Thymus (tissue), 11 donors: ENCODE measurements around the gene ZNF764. TPM values are rescaled to one million over a fixed set of nuclear protein-coding genes. Genes with fewer than 3 reads are reported as not detected.
"Not testable (repeated sequence)": the region's sequence is repeated elsewhere in the genome, so short reads cannot be mapped to it uniquely, and the experiment has no call there.

Source experiments
- DNase-seq, 9 donors: peaks; one replicate each; pipeline ENCODE4 v3.0.0-alpha.2; 2013; ENCODE audit warnings: low spot score in 9 of 9, low read depth in 6 of 9, missing footprints in 1 of 9
- H3K27ac ChIP-seq, 2 donors: one replicate each; pipeline ENCODE4 v1.5.1; 2013; ENCODE audit warnings: control low read depth in 1 of 2, low read depth in 1 of 2, low read length in 1 of 2, mild to moderate bottlenecking in 1 of 2, moderate library complexity in 1 of 2
- H3K27me3 ChIP-seq, 2 donors: one replicate each; pipeline ENCODE4 v1.5.1; 2013; ENCODE audit warnings: low read length in 1 of 2; ENCODE audit not compliant: control insufficient read depth in 2 of 2, insufficient read depth in 1 of 2
- H3K36me3 ChIP-seq, 2 donors: one replicate each; pipeline ENCODE4 v1.5.1; 2013; ENCODE audit warnings: low read length in 1 of 2, mild to moderate bottlenecking in 1 of 2, moderate library complexity in 1 of 2; ENCODE audit not compliant: control insufficient read depth in 2 of 2, insufficient read depth in 2 of 2
- H3K4me1 ChIP-seq, 2 donors: one replicate each; pipeline ENCODE4 v1.5.1; 2013; ENCODE audit warnings: low read length in 2 of 2; ENCODE audit not compliant: control insufficient read depth in 2 of 2, insufficient read depth in 2 of 2
- H3K4me3 ChIP-seq, 2 donors: one replicate each; pipeline ENCODE4 v1.5.1; 2013; ENCODE audit warnings: low read length in 2 of 2, control low read depth in 1 of 2, mild to moderate bottlenecking in 1 of 2
- H3K9me3 ChIP-seq, 2 donors: one replicate each; pipeline ENCODE4 v1.5.1; 2013; ENCODE audit warnings: low read length in 1 of 2, mild to moderate bottlenecking in 1 of 2; ENCODE audit not compliant: control insufficient read depth in 2 of 2, insufficient read depth in 1 of 2
- WGBS: extraction: QIAGEN DNeasy Blood & Tissue Kit; methylation state at CpG from one replicate; pipeline ENCODE4 v1.1.7; 2013; 5-methylcytosine and 5-hydroxymethylcytosine counted together
- polyA plus RNA-seq: library from polyadenylated mRNA; stranded (reverse); fragments of 200-250 nt; gene quantifications from one replicate; pipeline ENCODE4 v1.2.3, GENCODE V29; 2013
- total RNA-seq: library from RNA; stranded (reverse); fragments of 120-200 nt; gene quantifications from one replicate; pipeline ENCODE4 v1.2.4, GENCODE V29; 2013
- donor health status: healthy.

Gene ZNF764
- total and polyA plus RNA-seq, 2 donors, result 5.7 to 8.3 TPM

- Histone ChIP-seq H3K27ac (peak overlapping the region; percentile 85 to 93), H3K4me1 (peaks cover 5 to 26% of the 10 kb centered on the region in 2 donors), H3K36me3 (peaks cover 14 to 19% of the 10 kb centered on the region in 2 donors), H3K9me3 (no peaks in the 10 kb centered on the region), H3K27me3 (peaks cover 6 to 16% of the 10 kb centered on the region in 2 donors), H3K4me3 (peak overlapping the region; percentile 61 to 76)
- under 1% methylated on average over 79 of the region's 79 CpGs for WGBS
- peak; percentile 43 to 88 (median 69) for DNase-seq
Observed at GRCh38 chr16:30526823-30527634, 31.1 kb downstream of the ZNF764 start.

GRCh38 chr16:30526137-30526822, 31.9 kb downstream of the ZNF764 start, which contains the start of gene ZNF768:
ZNF768 (minus strand) TSS chr16:30526566; CDS start chr16:30526413, 153 bp downstream.
- DNase-seq, result peak in 2 of 9 donors; percentile 27 to 28
- Histone ChIP-seq H3K36me3 (peaks cover 19 to 26% of the 10 kb centered on the region in 2 donors), H3K4me3 (peak within 1 kb of the TSS; percentile 61 to 76), H3K27me3 (peaks cover 6 to 16% of the 10 kb centered on the region in 2 donors), H3K4me1 (peaks cover 5 to 26% of the 10 kb centered on the region in 2 donors), H3K9me3 (no peaks in the 10 kb centered on the region), H3K27ac (peak within 1 kb of the TSS; percentile 85 to 93)
- 1% methylated on average over 73 of the region's 73 CpGs for WGBS

GRCh38 chr16:30525844-30526136, 32.4 kb downstream of the ZNF764 start:
- H3K9me3 ChIP-seq, result no peaks in the 10 kb centered on the region
- H3K4me3 ChIP-seq, result peak overlapping the region; percentile 37 to 76
- 59% methylated on average over 4 of the region's 4 CpGs for WGBS
- peak overlapping the region in 1 of 2 donors; percentile 64 for H3K27ac ChIP-seq
- peaks cover 6 to 16% of the 10 kb centered on the region in 2 donors for H3K27me3 ChIP-seq
- peaks cover 16 to 23% of the 10 kb centered on the region in 2 donors for H3K36me3 ChIP-seq
- peaks cover 5 to 26% of the 10 kb centered on the region in 2 donors for H3K4me1 ChIP-seq
- DNase-seq, result no peak

- peaks cover 6 to 16% of the 10 kb centered on the region in 2 donors for H3K27me3 ChIP-seq
Observed at GRCh38 chr16:30524575-30525568, 33.3 kb downstream of the ZNF764 start.

GRCh38 chr16:30523768-30524574, 34.2 kb downstream of the ZNF764 start:
- WGBS, result 96% methylated on average over 26 of the region's 26 CpGs
- H3K27ac ChIP-seq, result no peak overlapping the region
- H3K4me3 ChIP-seq, result no peak overlapping the region

More at GRCh38 chr16:30524575-30525568, 33.3 kb downstream of the ZNF764 start:
- H3K36me3 ChIP-seq, result peaks cover 24 to 29% of the 10 kb centered on the region in 2 donors
- no peak overlapping the region for H3K4me3 ChIP-seq
- no peaks in the 10 kb centered on the region for H3K9me3 ChIP-seq
- no peak overlapping the region for H3K27ac ChIP-seq
- no peak for DNase-seq
- 98% methylated on average over 60 of the region's 60 CpGs for WGBS
- H3K4me1 ChIP-seq, result peaks cover 5 to 26% of the 10 kb centered on the region in 2 donors

GRCh38 chr16:30522702-30523463, 35.3 kb downstream of the ZNF764 start:
- WGBS, result 98% methylated on average over 12 of the region's 12 CpGs
- not testable (repeated sequence) for H3K9me3 ChIP-seq, DNase-seq, H3K27ac ChIP-seq, H3K4me3 ChIP-seq
- peaks cover 5 to 13% of the 10 kb centered on the region in 2 donors for H3K4me1 ChIP-seq
- peaks cover 6 to 16% of the 10 kb centered on the region in 2 donors for H3K27me3 ChIP-seq
- H3K36me3 ChIP-seq, result peaks cover 44 to 48% of the 10 kb centered on the region in 2 donors

More at GRCh38 chr16:30523768-30524574, 34.2 kb downstream of the ZNF764 start:
- Histone ChIP-seq H3K4me1 (peaks cover 5 to 24% of the 10 kb centered on the region in 2 donors), H3K36me3 (peaks cover 33 to 38% of the 10 kb centered on the region in 2 donors), H3K9me3 (no peaks in the 10 kb centered on the region), H3K27me3 (peaks cover 6 to 16% of the 10 kb centered on the region in 2 donors)
- no peak for DNase-seq

GRCh38 chr16:30521873-30522641, 36.1 kb downstream of the ZNF764 start:
- no peak overlapping the region for H3K4me3 ChIP-seq
- WGBS, result 94% methylated on average over 11 of the region's 11 CpGs
- peaks cover 0 to 7% of the 10 kb centered on the region in 2 donors for H3K4me1 ChIP-seq
- no peak for DNase-seq
- H3K36me3 ChIP-seq, result peaks cover 53 to 56% of the 10 kb centered on the region in 2 donors
- peaks cover 6 to 12% of the 10 kb centered on the region in 2 donors for H3K27me3 ChIP-seq
- H3K9me3 ChIP-seq, result no peaks in the 10 kb centered on the region
- H3K27ac ChIP-seq, result peak overlapping the region in 1 of 2 donors; percentile 11
